WI38 (cell line): ENCODE data around the gene KCTD3.

Experiments used
- H3K4me3 ChIP-seq: 2 replicates; pipeline ENCODE4 v1.5.1; 2011; ENCODE audit warnings: low read depth, mild to moderate bottlenecking, control low read depth, low read length
- CTCF ChIP-seq: IDR thresholded peaks from 2 replicates; pipeline ENCODE4 v1.5.1; 2012; ENCODE audit warnings: low read depth, mild to moderate bottlenecking, control low read depth, low read length

Gene KCTD3

GRCh38 chr1:215667761-215668160 is 100.7 kb downstream of the KCTD3 start:
- H3K4me3 ChIP-seq: no peak overlapping the region
- TF ChIP-seq CTCF: no peak

- no peak for TF ChIP-seq CTCF
- no peak overlapping the region for H3K4me3 ChIP-seq
Observed at GRCh38 chr1:215669806-215670491, 102.8 kb downstream of the KCTD3 start.
